NCI-H2081 treated with DMSO at 0.1 percent for 48 hours (cell line): ENCODE results near the gene GNA15.
A peak's percentile ranks its signal among the peaks of the same experiment; 100 is the strongest.
"Not testable (repeated sequence)": the region's sequence is repeated elsewhere in the genome, so short reads cannot be mapped to it uniquely, and the experiment has no call there.

ENCODE experiments used
- DNase-seq: peaks from one replicate; lab custom pipeline; 2025; lab: John Stamatoyannopoulos, UW

GNA15 gene

GRCh38 chr19:3176715-3177501 lies 41.1 kb downstream of the GNA15 start:
- DNase-seq = no peak

- DNase-seq = no peak
Observed at GRCh38 chr19:3178377-3178972, 42.6 kb downstream of the GNA15 start, which contains the start of gene S1PR4. Gene S1PR4, plus strand, starts transcription at chr19:3178769. Its CDS starts 24 bp downstream, at chr19:3178793.

GRCh38 chr19:3178973-3179738 lies 43.3 kb downstream of the GNA15 start:
- no peak for DNase-seq

- DNase-seq = no peak
Observed at GRCh38 chr19:3179739-3180293, 44.0 kb downstream of the GNA15 start.

GRCh38 chr19:3183721-3184641 lies 48.1 kb downstream of the GNA15 start:
- no peak for DNase-seq

- no peak for DNase-seq
Observed at GRCh38 chr19:3184847-3185460, 49.1 kb downstream of the GNA15 start.

- DNase-seq = peak; percentile 94
Observed at GRCh38 chr19:3185461-3186159, 49.8 kb downstream of the GNA15 start, which contains the start of gene NCLN. Gene NCLN, plus strand, starts transcription at chr19:3185930. Its CDS starts 101 bp downstream, at chr19:3186031.

- DNase-seq = no peak
Observed at GRCh38 chr19:3186160-3186688, 50.4 kb downstream of the GNA15 start.

GRCh38 chr19:3186891-3187661 lies 51.2 kb downstream of the GNA15 start:
- no peak for DNase-seq

GRCh38 chr19:3187662-3188511 lies 52.1 kb downstream of the GNA15 start:
- DNase-seq = no peak

- no peak for DNase-seq
Observed at GRCh38 chr19:3188627-3189596, 53.1 kb downstream of the GNA15 start.

- DNase-seq = no peak
Observed at GRCh38 chr19:3189702-3190469, 54.1 kb downstream of the GNA15 start.

GRCh38 chr19:3190470-3190770 lies 54.6 kb downstream of the GNA15 start:
- DNase-seq = no peak

- no peak for DNase-seq
Observed at GRCh38 chr19:3190921-3191805, 55.3 kb downstream of the GNA15 start.

- not testable (repeated sequence) for DNase-seq
Observed at GRCh38 chr19:3191806-3192104, 55.9 kb downstream of the GNA15 start.

GRCh38 chr19:3192228-3192635 lies 56.4 kb downstream of the GNA15 start:
- DNase-seq = no peak
